ENCODE results near the gene ACSS2. TPM values are rescaled to one million over a fixed set of nuclear protein-coding genes. Genes with fewer than 3 reads are reported as not detected.

The ACSS2 gene
- total RNA-seq (ENCODE audit: low replicate concordance), result 25.0 and 30.8 TPM in 2 replicates

DNA sequence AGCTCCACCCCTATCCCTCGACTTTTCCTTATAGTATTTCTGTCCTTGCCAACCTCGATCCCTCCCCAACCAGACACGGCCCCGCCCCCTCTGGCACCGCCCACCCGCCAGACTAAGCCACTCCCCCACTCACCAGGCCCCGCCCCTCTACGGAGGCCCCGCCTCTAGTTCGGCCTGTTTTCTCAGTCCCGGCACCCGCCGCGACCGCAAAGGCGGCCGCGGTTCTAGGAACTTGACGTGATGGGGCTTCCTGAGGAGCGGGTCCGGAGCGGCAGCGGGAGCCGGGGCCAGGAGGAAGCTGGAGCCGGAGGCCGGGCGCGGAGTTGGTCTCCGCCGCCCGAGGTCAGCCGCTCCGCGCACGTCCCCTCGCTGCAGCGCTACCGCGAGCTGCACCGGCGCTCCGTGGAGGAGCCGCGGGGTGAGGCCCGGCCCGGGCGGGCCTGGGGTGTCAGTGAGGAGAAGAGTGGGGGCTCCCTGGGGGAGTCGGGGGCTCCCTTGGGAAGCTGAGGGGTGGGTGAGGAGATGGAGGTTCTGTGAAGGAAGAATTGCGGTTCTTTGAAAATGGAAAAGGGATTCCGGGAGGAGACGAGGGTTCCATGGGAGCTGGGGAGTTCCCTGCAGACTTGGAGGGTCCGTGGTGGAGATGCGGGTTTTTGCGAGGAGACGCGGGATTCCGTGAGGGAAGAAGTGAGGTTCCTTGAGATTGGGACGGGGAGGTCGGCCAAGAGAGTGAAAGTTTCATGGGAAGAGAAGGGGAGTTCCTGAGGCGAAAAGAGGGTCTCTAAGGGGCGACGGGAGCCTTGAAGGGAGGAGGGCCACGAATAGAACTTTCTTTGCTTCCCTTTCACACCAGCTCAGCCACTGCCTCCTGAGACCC, at the start of gene ACSS2:
ACSS2 (plus strand) TSS at position 207 of the 877 bp plus-strand sequence; CDS start at position 241, 34 bp downstream.
- Histone ChIP-seq H4K20me1 (ENCODE audit: low read depth) (no peaks in the 10 kb centered on the region), H3K9me3 (ENCODE audit: low read depth) (no peaks in the 10 kb centered on the region), H3K27ac (no peak within 1 kb of the TSS), H3K4me1 (peaks cover 9% of the 10 kb centered on the region), H3K9ac (peak within 1 kb of the TSS; percentile 56), H3F3A (ENCODE audit: low read depth) (peaks cover 26% of the 10 kb centered on the region), H3K79me2 (ENCODE audit: low read depth) (peaks cover 8% of the 10 kb centered on the region), H3K36me3 (no peaks in the 10 kb centered on the region), H3K4me3 (peak within 1 kb of the TSS; percentile 89), H2AFZ (replicated peaks) (peak within 1 kb of the TSS; percentile 96), H3K4me2 (peak within 1 kb of the TSS; percentile 80), H3K27me3 (peaks cover 34% of the 10 kb centered on the region)
- TF ChIP-seq, protein P1, sequence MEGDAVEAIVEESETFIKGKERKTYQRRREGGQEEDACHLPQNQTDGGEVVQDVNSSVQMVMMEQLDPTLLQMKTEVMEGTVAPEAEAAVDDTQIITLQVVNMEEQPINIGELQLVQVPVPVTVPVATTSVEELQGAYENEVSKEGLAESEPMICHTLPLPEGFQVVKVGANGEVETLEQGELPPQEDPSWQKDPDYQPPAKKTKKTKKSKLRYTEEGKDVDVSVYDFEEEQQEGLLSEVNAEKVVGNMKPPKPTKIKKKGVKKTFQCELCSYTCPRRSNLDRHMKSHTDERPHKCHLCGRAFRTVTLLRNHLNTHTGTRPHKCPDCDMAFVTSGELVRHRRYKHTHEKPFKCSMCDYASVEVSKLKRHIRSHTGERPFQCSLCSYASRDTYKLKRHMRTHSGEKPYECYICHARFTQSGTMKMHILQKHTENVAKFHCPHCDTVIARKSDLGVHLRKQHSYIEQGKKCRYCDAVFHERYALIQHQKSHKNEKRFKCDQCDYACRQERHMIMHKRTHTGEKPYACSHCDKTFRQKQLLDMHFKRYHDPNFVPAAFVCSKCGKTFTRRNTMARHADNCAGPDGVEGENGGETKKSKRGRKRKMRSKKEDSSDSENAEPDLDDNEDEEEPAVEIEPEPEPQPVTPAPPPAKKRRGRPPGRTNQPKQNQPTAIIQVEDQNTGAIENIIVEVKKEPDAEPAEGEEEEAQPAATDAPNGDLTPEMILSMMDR (IDR thresholded peaks at IDR 0.05), result no peak
- peak; percentile 76 for TF ChIP-seq EZH2 (IDR thresholded peaks at IDR 0.05)
- peak; percentile 51 for TF ChIP-seq EZH2phosphoT487 (IDR thresholded peaks at IDR 0.05)
- Mint-ChIP-seq H3K4me1 (peaks cover 28% of the 10 kb centered on the region), H3K36me3 (no peaks in the 10 kb centered on the region), H3K4me3 (peak within 1 kb of the TSS; percentile 96), H3K27me3 (ENCODE audit: insufficient read depth, low read depth) (peaks cover 13% of the 10 kb centered on the region), H3K27ac (peak within 1 kb of the TSS; percentile 32), H3K9me3 (no peaks in the 10 kb centered on the region)
- DNase-seq (ENCODE audit: low spot score), result no peak

DNA sequence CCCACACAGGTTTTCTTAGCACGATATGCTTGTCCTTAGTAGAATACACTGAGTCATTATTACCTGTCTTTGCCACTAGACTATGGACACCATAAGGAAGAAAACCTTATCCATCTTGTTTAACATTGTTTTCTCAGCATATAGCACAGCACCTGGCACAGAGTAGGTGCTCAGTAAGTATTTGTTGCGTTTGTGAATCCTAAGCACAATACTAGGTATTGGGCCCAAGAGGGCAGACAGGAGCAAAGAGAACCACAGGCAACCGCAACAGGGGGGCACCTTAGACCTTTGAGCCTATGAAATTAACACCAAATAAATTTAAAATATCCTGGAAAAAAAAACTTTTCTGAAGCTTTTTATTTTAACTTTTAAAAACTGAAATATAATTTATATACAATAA, 47.2 kb upstream of the ACSS2 start:
- Mint-ChIP-seq H3K36me3 (no peaks in the 10 kb centered on the region), H3K27me3 (ENCODE audit: insufficient read depth, low read depth) (peaks cover 2% of the 10 kb centered on the region), H3K4me3 (no peak overlapping the region), H3K4me1 (peaks cover 11% of the 10 kb centered on the region), H3K9me3 (peaks cover 2% of the 10 kb centered on the region), H3K27ac (peak overlapping the region; percentile 18)
- Histone ChIP-seq H2AFZ (replicated peaks) (no peak overlapping the region), H3K4me3 (no peak overlapping the region), H3K36me3 (no peaks in the 10 kb centered on the region), H3K9ac (no peak overlapping the region), H3K4me2 (no peak overlapping the region), H4K20me1 (ENCODE audit: low read depth) (peaks cover under 1% of the 10 kb centered on the region), H3K27ac (no peak overlapping the region), H3K4me1 (no peaks in the 10 kb centered on the region), H3K27me3 (peaks cover 10% of the 10 kb centered on the region), H3K79me2 (ENCODE audit: low read depth) (peaks cover 8% of the 10 kb centered on the region), H3K9me3 (ENCODE audit: low read depth) (no peaks in the 10 kb centered on the region), H3F3A (ENCODE audit: low read depth) (peaks cover 14% of the 10 kb centered on the region)
- DNase-seq (ENCODE audit: low spot score), result no peak
- TF ChIP-seq EZH2phosphoT487 (IDR thresholded peaks at IDR 0.05) (no peak), EZH2 (IDR thresholded peaks at IDR 0.05) (no peak)
- TF ChIP-seq, protein P1 (IDR thresholded peaks at IDR 0.05), result no peak

GRCh38 chr20:34831936-34832335, 44.5 kb upstream of the ACSS2 start:
- Mint-ChIP-seq H3K9me3 (no peaks in the 10 kb centered on the region), H3K4me3 (no peak overlapping the region), H3K36me3 (no peaks in the 10 kb centered on the region), H3K27me3 (ENCODE audit: insufficient read depth, low read depth) (peaks cover 2% of the 10 kb centered on the region), H3K27ac (no peak overlapping the region), H3K4me1 (peaks cover 2% of the 10 kb centered on the region)
- Histone ChIP-seq H3K4me1 (no peaks in the 10 kb centered on the region), H3K4me3 (no peak overlapping the region), H3K4me2 (no peak overlapping the region), H3K27ac (no peak overlapping the region), H4K20me1 (ENCODE audit: low read depth) (no peaks in the 10 kb centered on the region), H3K79me2 (ENCODE audit: low read depth) (no peaks in the 10 kb centered on the region), H3K36me3 (no peaks in the 10 kb centered on the region), H3F3A (ENCODE audit: low read depth) (no peaks in the 10 kb centered on the region), H3K27me3 (peaks cover 10% of the 10 kb centered on the region), H3K9me3 (ENCODE audit: low read depth) (no peaks in the 10 kb centered on the region), H3K9ac (no peak overlapping the region), H2AFZ (replicated peaks) (no peak overlapping the region)
- TF ChIP-seq, protein P1 (IDR thresholded peaks at IDR 0.05), result no peak
- TF ChIP-seq EZH2phosphoT487 (IDR thresholded peaks at IDR 0.05) (no peak), EZH2 (IDR thresholded peaks at IDR 0.05) (no peak)
- DNase-seq (ENCODE audit: low spot score), result no peak
